GM21528 (cell line): ENCODE data around the gene HSPA1A.
"Not testable (repeated sequence)": the region's sequence is repeated elsewhere in the genome, so short reads cannot be mapped to it uniquely, and the experiment has no call there.

Experiments
- ATAC-seq: cut with Tn5 transposase; IDR thresholded peaks from one replicate; pipeline ENCODE4 v1.9.1; 2021; ENCODE audit warnings: mild to moderate bottlenecking, moderate library complexity; ENCODE audit not compliant: unreplicated experiment, low FRiP score

The HSPA1A gene

GRCh38 chr6:31831350-31832215, 16.2 kb downstream of the HSPA1A start:
- ATAC-seq: no peak

DNA sequence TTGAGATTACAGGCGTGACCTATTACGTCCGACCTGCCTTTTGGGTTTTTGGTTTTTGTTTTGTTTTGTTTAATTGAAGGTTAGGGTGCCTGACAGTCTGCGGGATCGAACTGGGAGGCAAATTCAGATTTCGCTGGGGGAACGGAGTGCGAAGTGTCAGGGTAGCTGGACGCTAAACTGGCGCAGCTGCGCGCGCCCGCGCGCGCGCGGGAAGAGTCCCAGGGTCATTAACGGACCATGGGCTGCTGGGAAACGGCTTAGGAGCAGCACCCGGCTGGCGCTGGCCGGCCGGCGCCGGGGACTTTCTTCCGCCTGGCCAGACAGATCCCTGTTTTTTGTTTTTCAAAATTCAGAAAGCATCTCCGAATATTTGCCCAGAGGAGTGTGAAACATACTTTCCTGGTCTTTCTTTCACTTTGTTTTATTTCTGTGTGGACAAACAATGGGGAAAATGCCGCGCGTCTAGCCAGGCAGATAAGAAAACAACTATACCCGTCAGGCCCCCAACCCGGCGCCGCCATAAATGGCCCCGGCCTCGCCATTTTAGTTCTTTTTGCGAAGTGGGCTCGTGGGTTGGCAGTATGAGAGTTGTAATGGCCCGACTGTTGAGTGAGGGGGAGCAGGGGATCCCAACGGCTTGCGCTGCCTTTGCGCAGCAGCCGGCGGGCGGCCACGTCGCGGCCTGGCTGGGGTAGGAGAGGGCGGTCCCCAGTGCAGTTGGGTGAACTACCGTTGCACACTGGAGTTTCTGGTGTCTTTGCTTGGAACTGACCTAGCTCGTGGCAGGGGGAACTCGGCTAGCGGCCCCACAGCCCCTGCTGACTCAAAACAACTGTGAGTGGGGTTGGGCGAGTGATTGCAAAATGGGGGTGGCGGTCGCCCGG, 19.3 kb downstream of the HSPA1A start:
- ATAC-seq: no peak

DNA sequence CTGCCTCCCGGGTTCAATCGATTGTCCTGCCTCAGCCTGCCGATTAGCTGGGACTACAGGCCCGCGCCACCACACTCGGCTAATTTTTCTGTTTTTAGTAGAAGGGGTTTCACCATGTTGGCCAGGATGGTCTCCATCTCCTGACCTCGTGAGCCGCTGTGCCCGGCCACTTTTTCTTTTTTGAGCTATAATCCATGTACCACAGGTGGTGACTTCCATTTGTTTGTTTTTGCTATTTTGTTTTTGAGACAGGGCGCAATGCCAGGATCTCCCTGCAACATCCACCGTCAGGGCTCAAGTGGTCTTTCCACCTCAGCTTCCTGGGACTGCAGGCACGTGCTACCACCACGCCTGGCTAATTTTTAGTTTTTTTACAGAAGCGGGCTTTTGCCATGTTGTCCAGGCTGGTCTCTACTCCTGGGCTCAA, 20.7 kb downstream of the HSPA1A start:
- ATAC-seq: no peak

DNA sequence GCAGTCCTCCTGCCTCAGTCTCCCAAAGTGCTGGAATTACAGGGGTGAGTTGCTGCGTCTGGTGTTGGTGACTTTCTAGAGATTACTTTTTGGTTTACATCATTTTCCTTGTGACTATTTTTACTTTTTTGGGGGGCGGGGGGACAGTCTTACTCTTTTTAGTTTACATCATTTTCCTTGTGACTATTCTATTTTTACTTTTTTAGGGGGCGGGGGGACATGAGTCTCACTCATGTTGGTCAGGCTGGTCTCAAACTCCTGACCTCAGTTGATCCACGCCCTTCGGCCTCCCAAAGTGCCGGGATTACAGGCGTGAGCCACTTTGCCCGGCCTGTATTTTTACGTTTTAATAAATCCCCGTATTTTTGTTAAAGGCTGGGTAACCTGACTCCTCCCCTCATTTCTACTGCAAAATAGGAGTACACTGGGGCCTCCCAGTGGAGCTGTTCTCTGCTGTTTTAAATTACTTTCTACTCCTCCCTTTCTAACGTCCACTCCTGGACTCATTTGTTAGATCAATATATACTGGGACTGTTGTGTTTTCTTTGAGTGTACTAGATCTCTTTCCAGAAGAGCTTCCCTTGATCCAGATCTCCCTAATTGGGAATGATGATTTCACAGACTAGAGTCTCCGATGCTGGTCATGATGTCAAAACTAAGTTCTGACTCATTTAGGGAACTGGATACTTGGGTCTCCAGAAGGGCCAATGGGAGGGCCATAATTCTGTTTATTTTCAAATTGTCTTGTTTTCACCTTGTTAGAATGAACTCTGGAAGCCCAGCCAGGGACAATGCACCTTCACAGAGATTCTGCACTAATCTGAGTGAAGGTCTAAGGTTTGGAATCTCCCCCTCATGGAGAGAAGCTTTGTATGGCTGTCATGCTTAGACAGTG, 21.4 kb downstream of the HSPA1A start:
- no peak for ATAC-seq

DNA sequence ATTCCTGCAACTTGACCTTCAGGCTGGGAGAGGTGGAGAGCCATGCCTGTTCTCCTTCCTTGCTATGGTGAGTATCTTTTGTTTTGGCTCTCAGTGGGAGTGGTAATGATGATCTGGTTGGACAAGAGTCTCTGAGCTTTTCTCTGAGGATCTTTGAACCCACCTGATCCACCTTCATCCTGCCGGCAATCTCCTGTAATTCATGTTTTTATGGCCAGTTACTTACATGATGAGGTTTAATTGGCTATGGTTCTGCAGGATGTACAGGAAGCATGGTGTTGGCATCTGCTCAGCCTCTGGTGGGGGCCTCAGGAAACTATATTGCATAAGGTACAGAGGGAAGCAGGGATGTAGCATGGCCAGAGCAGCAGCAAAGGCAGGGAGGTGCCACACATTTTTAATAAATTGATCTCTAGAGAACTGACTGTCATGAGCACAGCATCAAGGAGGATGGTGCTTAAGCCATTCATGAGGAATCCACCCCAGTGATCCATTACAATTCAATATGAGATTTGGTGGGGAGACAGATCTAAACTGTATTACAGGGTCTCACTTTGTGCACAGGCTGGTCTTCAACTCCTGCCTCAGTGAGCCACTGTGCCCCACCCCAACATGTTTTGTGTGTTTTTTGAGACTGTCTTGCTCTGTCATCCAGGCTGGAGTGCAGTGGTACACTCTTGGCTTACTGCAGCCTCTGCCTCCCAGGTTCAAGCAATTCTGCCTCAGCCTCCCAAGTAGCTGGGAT, 22.2 kb downstream of the HSPA1A start:
- no peak for ATAC-seq

- not testable (repeated sequence) for ATAC-seq
Measured at GRCh38 chr6:31838114-31838553, 22.8 kb downstream of the HSPA1A start.

- no peak for ATAC-seq
Measured at GRCh38 chr6:31838968-31839367, 23.6 kb downstream of the HSPA1A start.

- not testable (repeated sequence) for ATAC-seq
Measured at GRCh38 chr6:31839779-31840126, 24.4 kb downstream of the HSPA1A start.

DNA sequence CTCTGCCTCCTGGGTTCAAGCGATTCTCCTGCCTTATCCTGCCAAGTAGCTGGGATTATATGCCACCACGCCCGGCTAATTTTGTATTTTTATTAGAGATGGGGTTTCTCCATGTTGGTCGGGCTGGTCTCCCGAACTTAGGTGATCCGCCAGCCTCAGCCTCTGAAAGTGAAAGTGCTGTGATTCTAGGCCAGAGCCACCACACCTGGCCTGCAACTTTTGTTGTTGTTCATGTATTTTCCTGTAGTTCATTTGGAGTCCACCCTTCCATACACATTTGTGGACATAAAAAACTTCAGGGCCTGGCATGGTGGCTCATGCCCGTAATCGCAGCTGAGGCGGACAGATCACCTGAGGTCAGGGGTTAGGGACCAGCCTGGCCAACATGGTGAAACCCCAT, 26.7 kb downstream of the HSPA1A start:
- ATAC-seq: no peak

GRCh38 chr6:31844507-31844906, 29.2 kb downstream of the HSPA1A start:
- ATAC-seq: no peak

- no peak for ATAC-seq
Measured at GRCh38 chr6:31847276-31847978, 32.1 kb downstream of the HSPA1A start.

- no peak for ATAC-seq
Measured at GRCh38 chr6:31850765-31851484, 35.6 kb downstream of the HSPA1A start.

DNA sequence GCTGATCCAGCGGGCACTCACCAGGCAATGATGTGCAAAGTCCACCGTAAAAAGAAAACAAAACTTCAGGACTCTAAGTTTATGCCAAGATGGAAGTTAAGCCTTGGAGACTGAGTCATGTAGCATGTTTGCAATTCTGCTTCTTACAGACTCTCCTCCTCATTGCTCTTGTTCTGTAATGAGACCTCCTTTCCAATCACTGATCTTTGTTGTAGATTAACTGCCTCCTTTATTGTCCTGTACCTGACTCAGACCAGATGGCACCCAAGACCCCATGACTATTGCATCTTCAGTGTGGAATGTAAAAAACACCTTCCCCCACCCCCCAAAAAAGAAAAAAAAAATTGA, 36.1 kb downstream of the HSPA1A start:
- no peak for ATAC-seq

DNA sequence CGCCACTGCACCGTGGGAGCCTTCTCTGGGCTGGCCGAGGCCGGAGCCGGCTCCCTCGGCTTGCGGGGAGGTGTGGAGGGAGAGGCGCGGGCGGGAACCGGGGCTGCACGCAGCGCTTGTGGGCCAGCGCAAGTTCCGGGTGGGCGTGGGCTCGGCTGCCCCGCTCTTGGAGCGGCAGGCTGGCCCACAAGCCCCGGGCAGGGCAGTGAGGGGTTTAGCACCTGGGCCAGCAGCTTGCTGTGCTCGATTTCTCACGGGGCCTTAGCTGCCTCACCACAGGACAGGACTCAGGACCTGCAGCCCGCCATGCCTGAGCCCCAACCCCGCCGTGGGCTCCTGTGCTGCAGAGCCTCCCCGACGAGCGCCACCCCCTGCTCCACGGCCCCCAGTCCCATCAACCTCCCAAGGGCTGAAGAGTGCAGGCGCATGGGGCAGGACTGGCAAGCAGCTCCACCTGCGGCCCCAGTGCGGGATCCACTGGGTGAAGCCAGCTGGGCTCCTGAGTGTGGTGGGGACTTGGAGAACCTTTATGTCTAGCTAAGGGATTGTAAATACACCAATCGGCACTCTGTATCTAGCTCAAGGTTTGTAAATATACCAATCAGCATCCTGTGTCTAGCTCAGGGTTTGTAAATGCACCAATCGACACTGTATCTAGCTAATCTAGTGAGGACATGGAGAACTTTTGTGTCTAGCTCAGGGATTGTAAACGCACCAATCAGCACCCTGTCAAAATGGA, 36.8 kb downstream of the HSPA1A start:
- ATAC-seq: not testable (repeated sequence)

GRCh38 chr6:31857774-31858173, 42.4 kb downstream of the HSPA1A start:
- ATAC-seq: not testable (repeated sequence)

DNA sequence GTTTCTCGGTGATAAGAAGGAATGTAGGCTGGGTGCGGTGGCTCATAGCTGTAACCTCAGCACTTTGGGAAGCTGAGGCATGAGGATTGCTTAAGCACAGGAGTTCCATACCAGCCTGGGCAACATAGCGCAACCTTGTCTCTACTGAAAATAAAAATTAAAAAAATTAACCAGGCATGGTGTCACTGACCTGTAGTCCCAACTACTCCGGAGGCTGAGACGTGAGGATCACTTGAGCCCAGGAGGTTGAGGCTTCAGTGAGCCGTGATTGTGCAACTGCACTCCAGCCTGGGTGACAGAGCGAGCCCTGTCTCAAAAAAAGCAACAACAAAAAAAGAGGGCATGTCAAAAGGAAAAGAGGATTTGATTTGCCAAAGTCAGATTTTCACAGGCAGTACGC, 43.4 kb downstream of the HSPA1A start:
- no peak for ATAC-seq

GRCh38 chr6:31859923-31860322, 44.6 kb downstream of the HSPA1A start:
- no peak for ATAC-seq

DNA sequence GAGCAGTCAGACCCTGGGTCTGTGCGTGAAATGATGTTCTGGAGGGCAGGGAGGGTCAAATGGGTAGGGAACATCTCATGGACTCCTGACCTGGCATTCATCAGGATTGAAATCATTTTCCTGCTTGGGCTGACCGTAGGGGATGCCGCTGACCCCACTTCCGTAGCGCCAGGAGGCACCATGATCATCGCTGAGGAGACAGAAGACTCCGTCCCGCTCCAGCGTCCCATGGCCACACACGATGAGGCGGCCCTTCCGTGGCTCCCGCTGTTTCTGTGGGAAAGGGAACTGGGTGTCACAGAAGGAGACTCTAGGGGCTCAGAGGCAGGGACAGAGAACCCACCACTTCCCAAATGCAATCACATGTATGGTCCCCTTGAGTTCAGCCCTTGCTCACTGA, 45.0 kb downstream of the HSPA1A start:
- no peak for ATAC-seq
